Activated naive CD4-positive, alpha-beta T cell treated with anti-CD3 and anti-CD28 coated beads, Interleukin-2, amount 50 U/mL, for 16 hours (primary cell): Measurements from ENCODE around the gene CAPN10.

ENCODE experiments used
- DNase-seq: peaks from one replicate; pipeline ENCODE4 v3.0.0-alpha.2; 2020

CAPN10 gene

GRCh38 chr2:240626531-240627300 lies 40.2 kb downstream of the CAPN10 start:
- DNase-seq = peak; percentile 18

- DNase-seq = peak; percentile 9
These were observed 41.4 kb downstream of the CAPN10 start for GRCh38 chr2:240627736-240628506.

GRCh38 chr2:240628507-240628807 lies 41.9 kb downstream of the CAPN10 start:
- DNase-seq = peak; percentile 2

GRCh38 chr2:240628808-240629618 lies 42.5 kb downstream of the CAPN10 start:
- peak; percentile 5 for DNase-seq

GRCh38 chr2:240629619-240629967 lies 43.1 kb downstream of the CAPN10 start:
- DNase-seq = no peak

GRCh38 chr2:240629968-240630770 lies 43.6 kb downstream of the CAPN10 start:
- DNase-seq = no peak

- no peak for DNase-seq
These were observed 44.4 kb downstream of the CAPN10 start for GRCh38 chr2:240630771-240631547.

- no peak for DNase-seq
These were observed 45.2 kb downstream of the CAPN10 start for GRCh38 chr2:240631548-240632305.

GRCh38 chr2:240632306-240632721 lies 45.8 kb downstream of the CAPN10 start:
- DNase-seq = no peak

GRCh38 chr2:240635121-240635997 lies 48.8 kb downstream of the CAPN10 start:
- DNase-seq = no peak

GRCh38 chr2:240635998-240636547 lies 49.5 kb downstream of the CAPN10 start:
- no peak for DNase-seq

GRCh38 chr2:240636563-240637115 lies 50.1 kb downstream of the CAPN10 start:
- DNase-seq = no peak

GRCh38 chr2:240637116-240637900 lies 50.8 kb downstream of the CAPN10 start:
- DNase-seq = no peak

GRCh38 chr2:240637901-240638345 lies 51.4 kb downstream of the CAPN10 start:
- no peak for DNase-seq

- no peak for DNase-seq
These were observed 52.1 kb downstream of the CAPN10 start for GRCh38 chr2:240638512-240639160.

GRCh38 chr2:240639566-240639965 lies 53.0 kb downstream of the CAPN10 start:
- no peak for DNase-seq

- DNase-seq = no peak
These were observed 54.4 kb downstream of the CAPN10 start for GRCh38 chr2:240640939-240641338.
